CD4-positive, alpha-beta memory T cell (primary cell): ENCODE results near the gene MORC1. TPM values are rescaled to one million over a fixed set of nuclear protein-coding genes. Genes with fewer than 3 reads are reported as not detected.

Experiments
- CTCF ChIA-PET: fragments of 350-600 bp; sonication (Branson Sonifier 250); formaldehyde crosslinking; loops from one replicate; lab custom pipeline; 2021; ENCODE audit warnings: inconsistent platforms; ENCODE audit not compliant: partially characterized antibody; lab: Charles Lee
- POLR2A ChIA-PET: fragments of 350-600 bp; sonication (Branson Sonifier 250); formaldehyde crosslinking; loops from one replicate; lab custom pipeline; 2021; ENCODE audit not compliant: partially characterized antibody; lab: Charles Lee
- DNase-seq, 5 donors: peaks; one replicate each; pipeline versions ENCODE4 v3.0.0 to v3.0.0-alpha.2; 2020 to 2022; ENCODE audit warnings: mixed read lengths in 1 of 5
- H3K27ac ChIP-seq: one replicate; pipeline ENCODE4 v1.7.0; 2013; ENCODE audit warnings: low read depth, low read length
- H3K27me3 ChIP-seq: 2 replicates; pipeline ENCODE4 v1.7.0; 2013; ENCODE audit warnings: mild to moderate bottlenecking, low read length, moderate library complexity; ENCODE audit not compliant: insufficient read depth
- H3K36me3 ChIP-seq: 2 replicates; pipeline ENCODE4 v1.7.0; 2013; ENCODE audit warnings: mild to moderate bottlenecking, low read length, moderate library complexity; ENCODE audit not compliant: insufficient read depth
- H3K4me1 ChIP-seq: 2 replicates; pipeline ENCODE4 v1.7.0; 2013; ENCODE audit warnings: mild to moderate bottlenecking, low read length, moderate library complexity; ENCODE audit not compliant: insufficient read depth
- H3K4me3 ChIP-seq, 2 donors: one replicate each; pipeline ENCODE4 v1.7.0; 2013; ENCODE audit warnings: low read length in 2 of 2, mild to moderate bottlenecking in 1 of 2
- H3K9me3 ChIP-seq, 2 donors: one replicate each; pipeline ENCODE4 v1.7.0; 2013; ENCODE audit warnings: low read length in 2 of 2, control low read depth in 1 of 2; ENCODE audit not compliant: control insufficient read depth in 1 of 2
- H3K27ac Mint-ChIP-seq, 7 donors: one replicate each; pipeline ENCODE4 v1.8.0; 2020 to 2021; ENCODE audit warnings: mixed read lengths in 7 of 7, mild to moderate bottlenecking in 6 of 7, inconsistent platforms in 3 of 7, moderate library complexity in 3 of 7
- H3K27me3 Mint-ChIP-seq, 2 donors: one replicate each; pipeline ENCODE4 v1.8.0; 2020 to 2021; ENCODE audit warnings: mixed read lengths in 2 of 2
- H3K36me3 Mint-ChIP-seq, 2 donors: one replicate each; pipeline ENCODE4 v1.8.0; 2020 to 2021; ENCODE audit warnings: mixed read lengths in 2 of 2, inconsistent platforms in 1 of 2, mild to moderate bottlenecking in 1 of 2
- H3K4me1 Mint-ChIP-seq, 4 donors: one replicate each; pipeline ENCODE4 v1.8.0; 2020 to 2021; ENCODE audit warnings: mixed read lengths in 4 of 4, mild to moderate bottlenecking in 1 of 4
- H3K4me3 Mint-ChIP-seq, 8 donors: one replicate each; pipeline ENCODE4 v1.8.0; 2020 to 2021; ENCODE audit warnings: mixed read lengths in 8 of 8, mild to moderate bottlenecking in 7 of 8, moderate library complexity in 6 of 8, inconsistent platforms in 3 of 8
- H3K9me3 Mint-ChIP-seq, 8 donors: one replicate each; pipeline ENCODE4 v1.8.0; 2020 to 2021; ENCODE audit warnings: mixed read lengths in 8 of 8, mild to moderate bottlenecking in 5 of 8, inconsistent platforms in 3 of 8, moderate library complexity in 1 of 8
- intact Hi-C: fragments of 100-400 bp; cut with micrococcal nuclease; formaldehyde crosslinking; loops from one replicate; pipeline ENCODE4 v1.15.1; 2023
- polyA plus RNA-seq, 2 donors: library from polyadenylated mRNA; unstranded; fragments of 300-500 nt; fragmentation: Illumina TruSeq; gene quantifications; one replicate each; pipeline ENCODE4 v1.2.3, GENCODE V29; 2021
- total RNA-seq, 2 experiments: library from RNA; stranded (reverse); gene quantifications; one replicate each; pipeline ENCODE4 v1.2.3, GENCODE V29; 2021

MORC1 gene
- total and polyA plus RNA-seq, 4 experiments from 2014 or later, result not detected

DNA sequence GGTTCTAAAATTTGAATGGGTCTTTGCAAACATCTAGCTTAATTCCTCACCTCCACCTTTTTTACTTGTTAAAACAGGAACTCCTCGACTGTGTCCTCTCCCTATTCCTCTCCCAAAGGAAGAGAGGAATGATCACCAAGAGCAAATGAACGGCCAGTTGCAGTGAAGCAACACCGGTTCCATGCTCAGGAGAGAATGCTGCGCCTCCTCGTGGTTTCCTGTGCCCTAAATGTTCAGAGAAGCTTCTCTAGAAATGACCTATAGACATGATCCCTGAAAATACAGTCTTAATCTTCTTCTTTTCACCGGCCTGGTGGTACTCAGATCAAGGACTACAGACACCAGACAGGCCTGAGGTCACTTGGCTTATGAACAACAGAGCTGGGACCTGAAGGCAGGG, 99.1 kb downstream of the MORC1 start:
- POLR2A ChIA-PET, result no interaction called here
- Mint-ChIP-seq H3K27ac (no peak overlapping the region), H3K4me1 (peaks cover 0 to 1% (median 0%) of the 10 kb centered on the region in 4 donors), H3K27me3 (peaks cover 11 to 13% of the 10 kb centered on the region in 2 donors), H3K36me3 (no peaks in the 10 kb centered on the region), H3K4me3 (no peak overlapping the region), H3K9me3 (peaks cover 0 to 1% (median 0%) of the 10 kb centered on the region in 8 donors)
- Histone ChIP-seq H3K36me3 (no peaks in the 10 kb centered on the region), H3K9me3 (no peaks in the 10 kb centered on the region), H3K27me3 (no peaks in the 10 kb centered on the region), H3K4me1 (no peaks in the 10 kb centered on the region), H3K27ac (no peak overlapping the region), H3K4me3 (no peak overlapping the region)
- DNase-seq, result no peak
- intact Hi-C loops, result no loop called here
- CTCF ChIA-PET, result no interaction called here

DNA sequence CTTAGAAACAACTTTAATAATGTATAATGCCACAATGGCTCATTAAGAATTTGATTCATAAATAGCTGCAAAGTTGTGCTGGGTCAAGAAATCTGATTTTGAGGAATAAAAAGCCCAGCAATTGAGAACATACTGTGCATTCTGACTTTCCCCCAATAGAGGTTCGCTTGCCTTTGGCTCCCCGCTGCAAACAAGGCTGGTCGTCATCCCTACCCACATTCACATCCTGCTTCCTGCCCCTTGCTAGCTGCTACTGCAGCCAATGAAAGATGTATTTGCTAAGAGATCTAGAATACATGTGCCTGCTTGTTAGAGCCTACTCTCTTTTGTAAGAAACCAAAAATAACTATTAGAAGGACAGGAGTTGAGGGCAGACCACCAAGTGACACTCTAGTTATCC, 112.5 kb downstream of the MORC1 start:
- H3K4me1 Mint-ChIP-seq, result no peaks in the 10 kb centered on the region
- no peak for DNase-seq
- H3K9me3 Mint-ChIP-seq, result no peaks in the 10 kb centered on the region
- H3K36me3 ChIP-seq, result no peaks in the 10 kb centered on the region
- peaks cover 0 to 3% of the 10 kb centered on the region in 2 donors for H3K27me3 Mint-ChIP-seq
- no peak overlapping the region for H3K27ac Mint-ChIP-seq
- H3K9me3 ChIP-seq, result no peaks in the 10 kb centered on the region
- H3K4me3 ChIP-seq, result no peak overlapping the region
- ChIA-PET POLR2A (no interaction called here), CTCF (interaction anchor here (1.4 to 1.6 kb wide), 2 partner anchors 18 to 20 kb away, joined by 6 to 7 read pairs; no protein-coding TSS in a partner anchor)
- H3K4me1 ChIP-seq, result no peaks in the 10 kb centered on the region
- no peak overlapping the region for H3K4me3 Mint-ChIP-seq
- H3K27ac ChIP-seq, result no peak overlapping the region
- H3K27me3 ChIP-seq, result no peaks in the 10 kb centered on the region
- no peaks in the 10 kb centered on the region for H3K36me3 Mint-ChIP-seq
- intact Hi-C loops, result no loop called here

GRCh38 chr3:108998436-108998835, 119.5 kb downstream of the MORC1 start:
- Mint-ChIP-seq H3K4me1 (no peaks in the 10 kb centered on the region), H3K27me3 (peaks cover 12 to 16% of the 10 kb centered on the region in 2 donors), H3K4me3 (no peak overlapping the region), H3K27ac (no peak overlapping the region), H3K9me3 (no peaks in the 10 kb centered on the region), H3K36me3 (no peaks in the 10 kb centered on the region)
- Histone ChIP-seq H3K4me1 (no peaks in the 10 kb centered on the region), H3K27me3 (no peaks in the 10 kb centered on the region), H3K36me3 (no peaks in the 10 kb centered on the region), H3K27ac (no peak overlapping the region), H3K9me3 (no peaks in the 10 kb centered on the region), H3K4me3 (no peak overlapping the region)
- ChIA-PET POLR2A (no interaction called here), CTCF (interaction anchor here (1.4 kb wide), 1 partner anchor 25 kb away, joined by 3 read pairs; no protein-coding TSS in a partner anchor)
- intact Hi-C loops, result no loop called here
- no peak for DNase-seq

- Mint-ChIP-seq H3K9me3 (peaks cover 0 to 3% (median 0%) of the 10 kb centered on the region in 8 donors), H3K36me3 (no peaks in the 10 kb centered on the region), H3K27me3 (peaks cover 11 to 16% of the 10 kb centered on the region in 2 donors), H3K4me1 (no peaks in the 10 kb centered on the region), H3K27ac (no peak overlapping the region), H3K4me3 (no peak overlapping the region)
- ChIA-PET POLR2A (no interaction called here), CTCF (no interaction called here)
- no peaks in the 10 kb centered on the region for H3K27me3 ChIP-seq
- intact Hi-C loops, result no loop called here
- no peak overlapping the region for H3K27ac ChIP-seq
- DNase-seq, result no peak
- H3K36me3 ChIP-seq, result no peaks in the 10 kb centered on the region
- H3K9me3 ChIP-seq, result no peaks in the 10 kb centered on the region
- H3K4me3 ChIP-seq, result no peak overlapping the region
- H3K4me1 ChIP-seq, result no peaks in the 10 kb centered on the region
These were observed 132.1 kb downstream of the MORC1 start for GRCh38 chr3:108985844-108986243.

- H3K36me3 Mint-ChIP-seq, result no peaks in the 10 kb centered on the region
- H3K9me3 ChIP-seq, result no peaks in the 10 kb centered on the region
- H3K27ac ChIP-seq, result no peak overlapping the region
- intact Hi-C loops, result no loop called here
- no peak for DNase-seq
- H3K36me3 ChIP-seq, result no peaks in the 10 kb centered on the region
- CTCF ChIA-PET, result no interaction called here
- H3K27ac Mint-ChIP-seq, result no peak overlapping the region
- no peak overlapping the region for H3K4me3 Mint-ChIP-seq
- H3K4me3 ChIP-seq, result no peak overlapping the region
- H3K4me1 ChIP-seq, result no peaks in the 10 kb centered on the region
- peaks cover 11 to 20% of the 10 kb centered on the region in 2 donors for H3K27me3 Mint-ChIP-seq
- peaks cover 0 to 3% (median 0%) of the 10 kb centered on the region in 8 donors for H3K9me3 Mint-ChIP-seq
- H3K4me1 Mint-ChIP-seq, result no peaks in the 10 kb centered on the region
- no peaks in the 10 kb centered on the region for H3K27me3 ChIP-seq
- POLR2A ChIA-PET, result no interaction called here
These were observed 134.9 kb downstream of the MORC1 start for GRCh38 chr3:108983051-108983450.

GRCh38 chr3:108976058-108976457, 141.9 kb downstream of the MORC1 start:
- ChIA-PET POLR2A (no interaction called here), CTCF (interaction anchor here (1.0 kb wide), 1 partner anchor 47 kb away, joined by 3 read pairs; no protein-coding TSS in a partner anchor)
- Histone ChIP-seq H3K9me3 (no peaks in the 10 kb centered on the region), H3K27me3 (no peaks in the 10 kb centered on the region), H3K4me3 (no peak overlapping the region), H3K4me1 (no peaks in the 10 kb centered on the region), H3K36me3 (no peaks in the 10 kb centered on the region), H3K27ac (no peak overlapping the region)
- Mint-ChIP-seq H3K27ac (no peak overlapping the region), H3K9me3 (peaks cover 0 to 3% (median 0%) of the 10 kb centered on the region in 8 donors), H3K36me3 (no peaks in the 10 kb centered on the region), H3K4me1 (no peaks in the 10 kb centered on the region), H3K27me3 (peaks cover 0 to 5% of the 10 kb centered on the region in 2 donors), H3K4me3 (no peak overlapping the region)
- no peak for DNase-seq
- intact Hi-C loops, result no loop called here

- intact Hi-C loops, result no loop called here
- no peak overlapping the region for H3K27ac ChIP-seq
- no peak for DNase-seq
- Mint-ChIP-seq H3K36me3 (no peaks in the 10 kb centered on the region), H3K9me3 (no peaks in the 10 kb centered on the region), H3K27me3 (no peaks in the 10 kb centered on the region), H3K27ac (no peak overlapping the region), H3K4me1 (no peaks in the 10 kb centered on the region), H3K4me3 (no peak overlapping the region)
- no peaks in the 10 kb centered on the region for H3K36me3 ChIP-seq
- no peaks in the 10 kb centered on the region for H3K4me1 ChIP-seq
- no peaks in the 10 kb centered on the region for H3K27me3 ChIP-seq
- no peak overlapping the region for H3K4me3 ChIP-seq
- CTCF ChIA-PET, result no interaction called here
- no peaks in the 10 kb centered on the region for H3K9me3 ChIP-seq
- POLR2A ChIA-PET, result no interaction called here
These were observed 144.9 kb downstream of the MORC1 start for GRCh38 chr3:108973019-108973418.

GRCh38 chr3:108972482-108972881, 145.5 kb downstream of the MORC1 start:
- ChIA-PET POLR2A (no interaction called here), CTCF (no interaction called here)
- no peak overlapping the region for H3K27ac ChIP-seq
- H3K4me1 Mint-ChIP-seq, result no peaks in the 10 kb centered on the region
- no peak for DNase-seq
- H3K27me3 Mint-ChIP-seq, result no peaks in the 10 kb centered on the region
- peak overlapping the region in 1 of 7 donors; percentile 21 for H3K27ac Mint-ChIP-seq
- H3K9me3 Mint-ChIP-seq, result no peaks in the 10 kb centered on the region
- no peak overlapping the region for H3K4me3 Mint-ChIP-seq
- H3K27me3 ChIP-seq, result no peaks in the 10 kb centered on the region
- no peaks in the 10 kb centered on the region for H3K36me3 Mint-ChIP-seq
- no peaks in the 10 kb centered on the region for H3K36me3 ChIP-seq
- intact Hi-C loops, result no loop called here
- H3K9me3 ChIP-seq, result no peaks in the 10 kb centered on the region
- no peaks in the 10 kb centered on the region for H3K4me1 ChIP-seq
- no peak overlapping the region for H3K4me3 ChIP-seq
